DMS53 (cell line): ENCODE data around the gene MAP3K12.
"Not testable (repeated sequence)": the region's sequence is repeated elsewhere in the genome, so short reads cannot be mapped to it uniquely, and the experiment has no call there.

Experiments used
- DNase-seq: peaks from one replicate; lab custom pipeline; 2025; lab: John Stamatoyannopoulos, UW

Gene MAP3K12

GRCh38 chr12:53492830-53493609 lies 6.2 kb downstream of the MAP3K12 start:
- peak; percentile 97 for DNase-seq

GRCh38 chr12:53492188-53492587 lies 7.1 kb downstream of the MAP3K12 start:
- peak; percentile 82 for DNase-seq

GRCh38 chr12:53489242-53489864 lies 9.9 kb downstream of the MAP3K12 start:
- DNase-seq, result no peak

DNA sequence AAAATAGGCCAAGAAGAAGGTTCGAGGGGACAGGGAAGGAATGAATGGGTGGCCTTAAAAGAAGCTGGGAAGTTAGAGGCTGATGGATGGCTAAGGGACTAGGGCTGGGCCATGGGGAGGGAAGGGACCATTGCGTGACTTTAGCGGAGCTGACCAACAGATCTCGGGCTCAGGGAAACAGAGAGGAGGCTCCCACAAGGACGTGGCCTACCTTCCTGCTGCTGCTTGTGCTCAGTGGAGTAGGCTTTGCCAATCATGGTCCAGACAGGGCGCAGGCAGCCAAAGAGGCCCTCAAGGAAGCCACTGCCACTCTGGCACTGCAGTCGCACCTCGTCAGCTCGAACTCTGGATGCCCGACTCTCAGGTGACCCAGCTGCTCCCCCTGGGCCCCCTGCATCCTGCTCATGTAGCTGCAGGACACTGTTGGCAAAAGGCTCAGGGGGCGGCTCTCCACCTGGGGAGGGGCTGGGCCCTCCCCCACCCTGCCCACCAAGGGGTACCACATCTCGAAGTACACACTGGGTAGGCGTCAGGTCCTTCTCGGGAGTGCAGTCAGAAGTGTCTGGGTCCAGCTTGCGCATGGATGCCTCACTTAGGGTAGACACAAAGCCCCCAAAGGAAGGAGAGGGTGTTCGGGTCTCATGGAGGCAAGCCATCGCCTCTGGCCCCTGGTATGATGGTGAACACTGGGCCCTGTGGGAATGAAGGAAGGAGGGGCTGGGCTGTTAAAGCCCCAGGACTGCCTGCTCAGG lies 12.3 kb downstream of the MAP3K12 start:
- DNase-seq, result no peak

GRCh38 chr12:53485955-53486735 lies 13.1 kb downstream of the MAP3K12 start:
- no peak for DNase-seq

- DNase-seq, result peak; percentile 26
Measured at GRCh38 chr12:53484686-53485575, 14.3 kb downstream of the MAP3K12 start.

DNA sequence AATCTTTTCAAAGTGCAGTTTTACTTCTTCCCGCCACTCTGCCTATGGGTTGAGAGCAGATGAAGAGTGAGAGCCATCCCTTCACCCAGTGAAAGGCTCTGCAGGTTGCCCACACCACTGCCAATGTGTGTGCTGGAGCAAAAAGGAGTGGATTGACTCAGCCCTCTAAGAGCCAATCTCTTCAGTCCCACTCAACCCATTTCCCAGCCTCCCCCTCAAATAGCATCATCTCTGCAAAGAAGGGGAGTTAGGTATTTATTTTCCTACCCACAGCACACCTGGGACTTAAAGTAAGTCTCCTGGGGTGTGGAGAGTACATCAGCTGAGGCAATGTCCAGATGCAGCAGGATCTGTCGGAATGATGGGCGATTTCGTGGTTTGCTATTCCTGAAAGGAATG lies 15.3 kb downstream of the MAP3K12 start:
- no peak for DNase-seq

DNA sequence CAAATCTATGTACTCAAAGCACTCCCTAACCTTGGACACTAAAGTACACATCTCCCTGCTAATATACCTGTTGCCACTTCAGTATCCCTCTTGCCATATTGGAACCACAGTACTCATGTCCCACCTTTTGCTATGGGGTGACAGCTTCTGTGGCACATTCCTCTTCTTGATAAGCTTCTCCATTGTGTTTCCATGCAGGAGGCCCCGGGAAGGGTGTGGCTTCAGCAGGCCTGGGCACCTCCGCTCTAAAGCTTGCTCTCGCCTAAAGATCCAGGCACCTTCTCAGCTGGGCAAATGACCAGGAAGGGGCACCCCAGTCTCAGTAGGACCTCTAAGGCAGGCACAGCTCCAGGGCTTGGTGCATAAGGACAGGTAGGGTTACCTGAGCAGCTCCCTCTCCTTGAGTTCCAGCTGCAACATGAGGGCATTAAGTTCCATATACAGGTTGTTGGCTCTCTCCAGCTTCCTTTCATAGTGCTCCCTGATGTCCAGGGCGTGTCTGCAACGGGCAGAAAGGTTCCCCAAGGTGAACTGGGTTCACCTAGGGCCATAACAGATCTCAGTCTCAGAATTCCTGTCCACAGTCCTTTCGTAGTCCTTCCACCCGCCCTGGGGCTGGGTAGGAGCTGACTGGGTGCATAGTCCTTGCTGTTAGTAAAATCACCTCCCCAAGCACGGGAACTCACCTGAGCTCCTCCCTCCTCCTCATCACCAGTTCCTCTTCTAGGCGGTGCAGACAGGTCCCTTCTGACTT lies 15.9 kb downstream of the MAP3K12 start:
- DNase-seq, result no peak

- no peak for DNase-seq
Measured at GRCh38 chr12:53482626-53483168, 16.6 kb downstream of the MAP3K12 start.

- peak; percentile 55 for DNase-seq
Measured at GRCh38 chr12:53481939-53482586, 17.2 kb downstream of the MAP3K12 start.

DNA sequence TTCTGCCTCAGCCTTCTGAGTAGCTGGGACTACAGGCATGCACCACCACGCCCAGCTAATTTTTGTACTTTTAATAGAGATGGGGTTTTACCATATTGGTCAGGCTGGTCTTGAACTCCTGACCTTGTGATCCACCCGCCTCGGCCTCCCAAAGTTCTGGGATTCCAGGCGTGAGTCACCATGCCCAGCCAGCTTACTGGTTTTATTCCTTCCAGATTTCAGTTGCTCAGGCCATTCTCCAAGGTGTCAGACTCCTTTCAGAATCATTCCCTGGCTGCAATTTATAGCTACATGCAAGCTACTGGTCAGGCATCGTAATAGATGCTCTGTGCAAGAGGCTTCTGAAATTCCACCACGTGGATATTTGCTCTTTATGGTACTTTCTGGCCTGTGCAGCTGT lies 17.8 kb downstream of the MAP3K12 start:
- DNase-seq, result not testable (repeated sequence)

DNA sequence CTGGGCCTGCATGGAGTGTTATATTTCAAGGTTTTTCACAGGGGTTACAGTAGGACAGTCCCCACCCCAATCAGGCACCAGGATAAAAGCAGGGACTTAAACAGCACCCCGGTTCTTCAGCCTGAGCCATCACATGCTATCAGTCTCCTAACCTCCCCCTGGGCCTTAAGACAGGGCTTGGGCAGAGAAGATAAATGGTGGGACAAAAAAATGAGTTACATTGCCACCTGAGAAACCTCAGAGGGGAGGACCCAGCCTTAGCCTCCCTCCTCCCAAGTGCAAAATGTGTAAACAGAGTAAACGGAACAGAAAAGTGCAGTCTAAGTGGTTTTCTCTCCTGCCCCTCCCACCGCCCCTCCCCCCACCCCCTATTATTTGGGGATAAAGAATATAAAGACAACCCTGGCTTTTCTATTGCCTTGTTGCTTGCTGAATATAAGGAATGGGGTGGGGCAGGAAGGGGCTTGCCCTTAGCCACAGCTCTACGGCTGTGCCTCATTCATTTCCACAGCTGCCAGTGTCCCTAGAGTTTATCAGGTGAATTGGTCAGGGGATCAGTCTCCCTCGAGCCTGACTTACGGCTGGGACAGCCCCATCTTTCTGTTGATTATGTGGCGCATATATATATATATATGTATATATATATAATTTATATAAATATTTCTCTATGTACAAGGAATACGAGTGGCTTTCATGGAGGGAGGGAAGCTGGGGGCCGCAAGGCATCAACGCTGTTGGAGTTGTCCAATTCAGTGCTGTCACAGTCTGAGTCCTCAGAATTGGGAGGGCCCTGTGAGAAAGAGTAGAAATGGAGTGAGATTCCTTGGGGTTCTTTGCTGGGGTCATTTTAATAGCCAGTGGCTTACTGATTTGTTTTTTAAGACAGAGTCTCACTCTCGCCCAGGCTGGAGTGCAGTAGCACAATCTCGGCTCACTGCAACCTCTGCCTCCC lies 18.5 kb downstream of the MAP3K12 start:
- DNase-seq, result no peak

GRCh38 chr12:53479331-53479730 lies 19.9 kb downstream of the MAP3K12 start:
- no peak for DNase-seq

DNA sequence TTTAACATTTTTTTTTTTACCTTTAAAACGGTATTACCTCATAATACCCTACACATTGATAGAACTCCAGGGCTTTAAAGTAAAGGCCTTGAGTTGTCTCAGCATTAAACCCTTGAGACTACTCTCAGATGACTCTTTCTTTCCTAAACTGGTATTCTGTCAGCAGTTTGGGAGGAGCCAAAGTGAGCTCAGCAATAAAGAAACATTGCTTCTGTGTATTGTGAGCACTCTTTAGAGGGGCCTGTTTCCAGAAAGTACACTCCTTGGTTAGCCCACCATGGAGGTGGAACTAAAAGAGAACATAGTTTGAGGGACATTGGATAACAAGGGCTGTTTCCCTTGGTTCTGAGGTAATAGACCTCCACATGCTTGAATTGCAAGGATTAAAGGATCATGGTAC lies 20.4 kb downstream of the MAP3K12 start:
- no peak for DNase-seq

DNA sequence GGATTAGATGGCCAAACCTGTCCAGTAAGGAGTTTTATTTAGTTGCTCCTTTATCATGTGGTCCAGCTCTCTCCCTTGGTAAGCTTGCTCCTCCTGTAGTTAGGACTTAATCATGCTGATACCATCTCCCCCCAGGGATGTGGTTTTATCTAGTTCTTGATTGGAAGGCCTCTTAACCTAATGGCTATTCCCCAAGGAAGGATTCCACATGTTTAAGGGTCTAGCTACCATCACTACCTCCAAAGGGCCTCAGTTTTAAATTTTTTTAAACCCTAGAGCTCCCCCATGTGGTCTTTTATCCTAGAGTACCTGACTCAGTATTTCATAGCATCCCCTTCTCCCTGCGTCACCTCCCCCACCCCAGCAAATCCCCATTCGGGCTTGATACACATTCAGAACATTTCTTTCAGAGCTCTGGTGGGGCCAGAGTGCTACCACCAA lies 22.5 kb downstream of the MAP3K12 start:
- DNase-seq, result peak; percentile 46

DNA sequence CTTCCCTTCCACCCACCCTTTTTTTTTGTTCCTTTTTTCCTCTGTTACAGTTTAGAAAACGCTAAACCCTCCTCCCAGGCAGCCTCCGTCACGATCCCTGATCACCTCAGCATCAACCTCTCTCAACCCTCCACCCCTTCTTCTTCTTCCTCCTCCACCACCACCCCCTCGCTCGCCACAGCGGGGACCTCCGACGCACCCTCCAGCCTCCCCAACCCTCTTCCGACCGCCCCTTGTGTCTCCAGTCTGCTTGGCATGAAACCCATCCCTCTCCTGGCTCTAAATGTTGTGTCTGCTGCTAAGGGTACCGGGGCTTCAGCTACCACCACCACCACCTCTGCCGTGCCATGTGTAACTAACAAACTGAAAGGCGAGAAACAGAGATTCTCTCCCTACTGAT lies 24.4 kb downstream of the MAP3K12 start:
- no peak for DNase-seq

DNA sequence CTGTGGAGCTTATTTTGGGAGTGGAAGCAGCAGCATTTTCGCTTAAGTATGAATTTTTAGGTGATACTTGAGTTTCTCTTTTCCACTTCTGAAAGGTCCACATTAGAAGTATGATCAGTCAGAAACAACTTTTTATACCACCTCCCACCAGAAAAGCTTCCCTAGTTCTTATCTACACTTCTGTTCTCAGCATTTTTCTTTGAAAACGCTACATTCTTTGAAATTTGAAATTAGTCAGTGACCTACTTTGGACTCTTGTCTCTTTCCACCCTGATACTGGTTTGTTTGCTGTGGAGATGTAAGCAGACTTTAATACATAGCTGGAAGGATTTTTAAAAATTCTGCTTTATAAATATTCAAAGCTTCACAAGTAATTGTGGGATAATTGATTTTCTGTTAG lies 25.2 kb downstream of the MAP3K12 start:
- DNase-seq, result no peak

- no peak for DNase-seq
Measured at GRCh38 chr12:53472056-53472582, 27.1 kb downstream of the MAP3K12 start.
